K562 (cell line): ENCODE data around the gene SPTBN4. TPM values are rescaled to one million over a fixed set of nuclear protein-coding genes. Genes with fewer than 3 reads are reported as not detected.
A peak's percentile ranks its signal among the peaks of the same experiment; 100 is the strongest.

ENCODE experiments used
- ADNP ChIP-seq: fragments of 200-800 bp; sonication (Bioruptor generic); IDR thresholded peaks from 2 replicates; pipeline ENCODE4 v1.6.1; 2016; ENCODE audit warnings: missing genetic modification characterization, missing compliant biosample characterization
- CEBPG ChIP-seq, 3 experiments: fragments of 200-800 bp in 1 of 3; sonication (Bioruptor generic) in 1 of 3; sonication (generic) in 1 of 3; formaldehyde crosslinking in 1 of 3; IDR thresholded peaks in 2 of 3; conservative IDR thresholded peaks in 1 of 3; 2 replicates each; pipeline versions ENCODE4 v1.6.1 to v1.8.0; 2016 to 2022; ENCODE audit warnings: missing compliant biosample characterization in 2 of 3, missing genetic modification characterization in 2 of 3, mild to moderate bottlenecking in 1 of 3, missing genetic modification reagents in 1 of 3
- EZH2 ChIP-seq: IDR thresholded peaks from 2 replicates; pipeline ENCODE4 v1.6.1; 2012; ENCODE audit warnings: low read depth, mild to moderate bottlenecking, inconsistent platforms, low read length, borderline replicate concordance
- FOSL1 ChIP-seq: fragments of 200-800 bp; sonication (Bioruptor generic); conservative IDR thresholded peaks from 2 replicates; pipeline ENCODE4 v1.6.1; 2016; ENCODE audit warnings: missing genetic modification characterization, missing compliant biosample characterization
- JUND ChIP-seq, 2 experiments: IDR thresholded peaks; 2 replicates in 1 of 2; 3 replicates in 1 of 2; pipeline ENCODE4 v1.6.1; 2011; ENCODE audit warnings: borderline replicate concordance in 2 of 2, low read depth in 2 of 2, low read length in 2 of 2, improper control_type of control experiment in 1 of 2, missing biosample characterization in 1 of 2, missing genetic modification characterization in 1 of 2, missing genetic modification reagents in 1 of 2
- ZNF146 ChIP-seq: IDR thresholded peaks from one replicate; pipeline ENCODE4 v1.6.1; 2018; ENCODE audit warnings: missing compliant biosample characterization; ENCODE audit not compliant: unreplicated experiment
- ZNF3 ChIP-seq: fragments of 250-450 bp; sonication (Bioruptor Pico); IDR thresholded peaks from 2 replicates; pipeline ENCODE4 v1.5.0; 2021; ENCODE audit warnings: mild to moderate bottlenecking, moderate library complexity
- ZNF408 ChIP-seq: fragments of 250-450 bp; sonication (Bioruptor Pico); IDR thresholded peaks from 2 replicates; pipeline ENCODE4 v1.4.0; 2020; ENCODE audit warnings: low read depth, mild to moderate bottlenecking, moderate library complexity
- ZNF707 ChIP-seq: fragments of 250-450 bp; sonication (Bioruptor Pico); conservative IDR thresholded peaks from 2 replicates; pipeline ENCODE4 v1.8.0; 2022; ENCODE audit warnings: inconsistent platforms, mild to moderate bottlenecking, moderate library complexity
- ZNF785 ChIP-seq: fragments of 250-450 bp; sonication (Bioruptor Pico); IDR thresholded peaks from 2 replicates; pipeline ENCODE4 v1.4.0; 2020; ENCODE audit warnings: mild to moderate bottlenecking
- polyA plus RNA-seq, 8 experiments: library from polyadenylated mRNA; depleted of rRNA in 4 of 8; stranded (reverse) in 5 of 8; unstranded in 3 of 8; fragments of >200 nt; fragmentation: Nextera tagmentation in 2 of 8; fragmentation: Illumina TruSeq in 1 of 8; extraction: Ambion mirVana in 2 of 8; extraction: Trizol in 1 of 8; gene quantifications; 2 replicates each; pipeline versions ENCODE4 v1.2.1 to v1.2.3, GENCODE V29; 2011 to 2014; ENCODE audit warnings: inconsistent platforms in 1 of 8, missing spikeins in 1 of 8
- total RNA-seq, 7 experiments: library from RNA; depleted of rRNA in 6 of 7; stranded (reverse); fragments of >200 nt in 6 of 7; fragmentation: Illumina TruSeq in 2 of 7; extraction: Trizol in 2 of 7; gene quantifications; 2 replicates each; pipeline versions ENCODE4 v1.2.1 to v1.2.3, GENCODE V29; 2011 to 2021; ENCODE audit warnings: low replicate concordance in 1 of 7
- TF ChIP-seq, protein P1 (sequence below), 2 experiments: IDR thresholded peaks; 2 replicates each; pipeline ENCODE4 v1.6.1; 2011; ENCODE audit warnings: borderline replicate concordance in 1 of 2, control low read depth in 1 of 2, low read depth in 1 of 2, low read length in 1 of 2, mild to moderate bottlenecking in 1 of 2, mixed read lengths in 1 of 2, moderate library complexity in 1 of 2; ENCODE audit not compliant: insufficient read depth in 1 of 2, insufficient read length in 1 of 2, poor library complexity in 1 of 2, severe bottlenecking in 1 of 2; ENCODE audit errors: extremely low read depth in 1 of 2
- TF ChIP-seq, protein P2 (sequence below): fragments of 250-450 bp; sonication (Bioruptor Pico); IDR thresholded peaks from 2 replicates; pipeline ENCODE4 v1.4.0; 2020
- TF ChIP-seq, protein P3 (sequence below): fragments of 450-650 bp; IDR thresholded peaks from 2 replicates; pipeline ENCODE4 v1.6.1; 2016; ENCODE audit warnings: low read depth
- TF ChIP-seq, protein P4 (sequence below): fragments of 250-450 bp; sonication (Bioruptor Pico); IDR thresholded peaks from 2 replicates; pipeline ENCODE4 v1.8.0; 2022; ENCODE audit warnings: moderate library complexity, mild to moderate bottlenecking, inconsistent platforms

The SPTBN4 gene
- total and polyA plus RNA-seq, 9 of the 15 experiments (the other 6 are each of a cell fraction or from before 2014, with no cell fraction given) = 0.01 to 1.5 (median 0.86) TPM

DNA sequence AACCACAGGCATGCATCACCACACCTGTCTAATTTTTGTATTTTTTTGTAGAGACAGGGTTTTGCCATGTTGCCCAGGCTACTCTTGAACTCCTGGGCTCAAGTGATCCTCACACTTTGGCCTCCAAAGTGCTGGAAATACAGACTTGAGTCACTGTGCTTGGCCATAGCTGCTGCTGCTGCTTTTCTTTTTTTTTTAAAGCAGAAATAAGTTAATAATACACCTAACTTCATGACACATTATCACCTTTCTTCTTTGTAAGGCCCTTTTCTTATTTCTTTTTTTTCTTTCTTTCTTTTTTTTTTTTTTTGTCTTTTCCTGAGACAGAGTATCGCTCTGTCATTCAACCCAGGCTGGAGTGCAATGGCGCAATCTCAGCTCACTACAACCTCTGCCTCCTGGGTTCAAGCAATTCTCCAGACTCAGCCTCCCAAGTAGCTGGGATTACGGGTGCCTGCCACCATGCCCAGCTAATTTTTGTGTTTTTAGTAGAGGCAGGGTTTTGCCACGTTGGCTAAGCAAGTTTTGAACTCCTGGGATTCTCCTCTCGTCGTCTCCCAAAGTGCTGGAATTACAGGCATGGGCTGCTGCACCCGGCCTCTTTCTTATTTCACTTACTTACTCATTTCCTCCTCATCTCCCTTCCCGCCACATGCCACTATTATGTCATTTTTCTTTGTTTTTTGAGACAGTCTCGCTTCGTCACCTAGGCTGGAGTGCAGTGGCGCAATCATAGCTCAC, 118.6 kb downstream of the SPTBN4 start (continued):
- TF ChIP-seq, protein P1, sequence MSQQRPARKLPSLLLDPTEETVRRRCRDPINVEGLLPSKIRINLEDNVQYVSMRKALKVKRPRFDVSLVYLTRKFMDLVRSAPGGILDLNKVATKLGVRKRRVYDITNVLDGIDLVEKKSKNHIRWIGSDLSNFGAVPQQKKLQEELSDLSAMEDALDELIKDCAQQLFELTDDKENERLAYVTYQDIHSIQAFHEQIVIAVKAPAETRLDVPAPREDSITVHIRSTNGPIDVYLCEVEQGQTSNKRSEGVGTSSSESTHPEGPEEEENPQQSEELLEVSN (IDR thresholded peaks at IDR 0.05; ENCODE audit: borderline replicate concordance in 1 of 2, extremely low read depth in 1 of 2, insufficient read depth in 1 of 2, insufficient read length in 1 of 2, low read depth in 1 of 2, low read length in 1 of 2, poor library complexity in 1 of 2, severe bottlenecking in 1 of 2) = no peak
- 0 out of 2 replicates have a peak, but pooled peaks have one; percentile 31 for TF ChIP-seq FOSL1
- no peak for TF ChIP-seq ZNF785 (CRISPR knock-in tag)
- TF ChIP-seq, protein P2, sequence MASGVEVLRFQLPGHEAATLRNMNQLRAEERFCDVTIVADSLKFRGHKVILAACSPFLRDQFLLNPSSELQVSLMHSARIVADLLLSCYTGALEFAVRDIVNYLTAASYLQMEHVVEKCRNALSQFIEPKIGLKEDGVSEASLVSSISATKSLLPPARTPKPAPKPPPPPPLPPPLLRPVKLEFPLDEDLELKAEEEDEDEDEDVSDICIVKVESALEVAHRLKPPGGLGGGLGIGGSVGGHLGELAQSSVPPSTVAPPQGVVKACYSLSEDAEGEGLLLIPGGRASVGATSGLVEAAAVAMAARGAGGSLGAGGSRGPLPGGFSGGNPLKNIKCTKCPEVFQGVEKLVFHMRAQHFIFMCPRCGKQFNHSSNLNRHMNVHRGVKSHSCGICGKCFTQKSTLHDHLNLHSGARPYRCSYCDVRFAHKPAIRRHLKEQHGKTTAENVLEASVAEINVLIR (CRISPR knock-in tag) = no peak
- TF ChIP-seq JUND (IDR thresholded peaks at IDR 0.05; ENCODE audit: borderline replicate concordance, low read depth, low read length) = no peak
- TF ChIP-seq JUND (tag; IDR thresholded peaks at IDR 0.05; ENCODE audit: borderline replicate concordance, low read depth, low read length) = no peak
- TF ChIP-seq, protein P3, sequence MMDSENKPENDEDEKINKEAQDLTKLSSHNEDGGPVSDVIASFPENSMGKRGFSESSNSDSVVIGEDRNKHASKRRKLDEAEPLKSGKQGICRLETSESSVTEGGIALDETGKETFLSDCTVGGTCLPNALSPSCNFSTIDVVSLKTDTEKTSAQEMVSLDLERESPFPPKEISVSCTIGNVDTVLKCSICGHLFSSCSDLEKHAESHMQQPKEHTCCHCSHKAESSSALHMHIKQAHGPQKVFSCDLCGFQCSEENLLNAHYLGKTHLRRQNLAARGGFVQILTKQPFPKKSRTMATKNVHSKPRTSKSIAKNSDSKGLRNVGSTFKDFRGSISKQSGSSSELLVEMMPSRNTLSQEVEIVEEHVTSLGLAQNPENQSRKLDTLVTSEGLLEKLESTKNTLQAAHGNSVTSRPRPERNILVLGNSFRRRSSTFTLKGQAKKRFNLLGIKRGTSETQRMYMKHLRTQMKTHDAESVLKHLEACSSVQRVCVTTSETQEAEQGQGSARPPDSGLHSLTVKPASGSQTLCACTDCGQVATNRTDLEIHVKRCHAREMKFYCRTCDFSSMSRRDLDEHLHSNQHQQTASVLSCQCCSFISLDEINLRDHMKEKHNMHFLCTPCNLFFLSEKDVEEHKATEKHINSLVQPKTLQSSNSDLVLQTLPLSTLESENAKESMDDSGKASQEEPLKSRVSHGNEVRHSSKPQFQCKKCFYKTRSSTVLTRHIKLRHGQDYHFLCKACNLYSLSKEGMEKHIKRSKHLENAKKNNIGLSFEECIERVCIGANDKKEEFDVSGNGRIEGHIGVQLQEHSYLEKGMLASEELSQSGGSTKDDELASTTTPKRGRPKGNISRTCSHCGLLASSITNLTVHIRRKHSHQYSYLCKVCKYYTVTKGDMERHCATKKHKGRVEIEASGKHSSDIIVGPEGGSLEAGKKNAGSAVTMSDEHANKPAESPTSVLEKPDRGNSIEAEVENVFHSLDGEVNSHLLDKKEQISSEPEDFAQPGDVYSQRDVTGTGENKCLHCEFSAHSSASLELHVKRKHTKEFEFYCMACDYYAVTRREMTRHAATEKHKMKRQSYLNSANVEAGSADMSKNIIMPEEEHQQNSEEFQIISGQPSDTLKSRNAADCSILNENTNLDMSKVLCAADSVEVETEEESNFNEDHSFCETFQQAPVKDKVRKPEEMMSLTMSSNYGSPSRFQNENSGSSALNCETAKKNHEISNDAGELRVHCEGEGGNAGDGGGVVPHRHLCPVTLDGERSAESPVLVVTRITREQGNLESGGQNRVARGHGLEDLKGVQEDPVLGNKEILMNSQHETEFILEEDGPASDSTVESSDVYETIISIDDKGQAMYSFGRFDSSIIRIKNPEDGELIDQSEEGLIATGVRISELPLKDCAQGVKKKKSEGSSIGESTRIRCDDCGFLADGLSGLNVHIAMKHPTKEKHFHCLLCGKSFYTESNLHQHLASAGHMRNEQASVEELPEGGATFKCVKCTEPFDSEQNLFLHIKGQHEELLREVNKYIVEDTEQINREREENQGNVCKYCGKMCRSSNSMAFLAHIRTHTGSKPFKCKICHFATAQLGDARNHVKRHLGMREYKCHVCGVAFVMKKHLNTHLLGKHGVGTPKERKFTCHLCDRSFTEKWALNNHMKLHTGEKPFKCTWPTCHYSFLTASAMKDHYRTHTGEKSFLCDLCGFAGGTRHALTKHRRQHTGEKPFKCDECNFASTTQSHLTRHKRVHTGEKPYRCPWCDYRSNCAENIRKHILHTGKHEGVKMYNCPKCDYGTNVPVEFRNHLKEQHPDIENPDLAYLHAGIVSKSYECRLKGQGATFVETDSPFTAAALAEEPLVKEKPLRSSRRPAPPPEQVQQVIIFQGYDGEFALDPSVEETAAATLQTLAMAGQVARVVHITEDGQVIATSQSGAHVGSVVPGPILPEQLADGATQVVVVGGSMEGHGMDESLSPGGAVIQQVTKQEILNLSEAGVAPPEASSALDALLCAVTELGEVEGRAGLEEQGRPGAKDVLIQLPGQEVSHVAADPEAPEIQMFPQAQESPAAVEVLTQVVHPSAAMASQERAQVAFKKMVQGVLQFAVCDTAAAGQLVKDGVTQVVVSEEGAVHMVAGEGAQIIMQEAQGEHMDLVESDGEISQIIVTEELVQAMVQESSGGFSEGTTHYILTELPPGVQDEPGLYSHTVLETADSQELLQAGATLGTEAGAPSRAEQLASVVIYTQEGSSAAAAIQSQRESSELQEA = no peak
- no peak for TF ChIP-seq ZNF707 (CRISPR knock-in tag)
- TF ChIP-seq, protein P4, sequence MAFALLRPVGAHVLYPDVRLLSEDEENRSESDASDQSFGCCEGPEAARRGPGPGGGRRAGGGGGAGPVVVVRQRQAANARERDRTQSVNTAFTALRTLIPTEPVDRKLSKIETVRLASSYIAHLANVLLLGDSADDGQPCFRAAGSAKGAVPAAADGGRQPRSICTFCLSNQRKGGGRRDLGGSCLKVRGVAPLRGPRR (CRISPR knock-in tag) = no peak
- TF ChIP-seq ADNP (tag) = no peak
- no peak for TF ChIP-seq ZNF408
- TF ChIP-seq ZNF146 (CRISPR knock-in tag) = no peak
- TF ChIP-seq ZNF3 (CRISPR knock-in tag) = no peak
- TF ChIP-seq EZH2 = no peak
- TF ChIP-seq CEBPG (CRISPR knock-in tag; IDR thresholded peaks at IDR 0.05) = no peak; the same call in 1 of the 2 replicates
- TF ChIP-seq CEBPG (tag; conservative IDR thresholded peaks at IDR 0.05 in 1 of 2, IDR thresholded peaks at IDR 0.05 in 1 of 2) = peak in 1 of 2 experiments; percentile 81; a peak in 2 of 4 replicates
